Brain microvascular endothelial cell (primary cell): ENCODE measurements around the gene RTL9.
A peak's percentile ranks its signal among the peaks of the same experiment; 100 is the strongest.

ENCODE experiments used
- DNase-seq: peaks from one replicate; pipeline ENCODE4 v3.0.0-alpha.2; 2020
- H3K27ac ChIP-seq: fragments of 250-450 bp; sonication (Bioruptor Pico); 2 replicates; pipeline ENCODE4 v1.5.1; 2020; ENCODE audit warnings: mild to moderate bottlenecking, moderate library complexity
- H3K27me3 ChIP-seq: fragments of 250-450 bp; sonication (Bioruptor Pico); replicated peaks from 2 replicates; pipeline ENCODE4 v1.5.1; 2020; ENCODE audit warnings: mild to moderate bottlenecking
- H3K36me3 ChIP-seq: fragments of 250-450 bp; sonication (Bioruptor Pico); replicated peaks from 2 replicates; pipeline ENCODE4 v1.5.1; 2020; ENCODE audit warnings: mild to moderate bottlenecking
- H3K4me3 ChIP-seq: 2 replicates; pipeline ENCODE4 v1.5.1; 2011; ENCODE audit warnings: low read depth, mild to moderate bottlenecking, control low read depth, low read length, moderate library complexity
- CTCF ChIP-seq: IDR thresholded peaks from 2 replicates; pipeline ENCODE4 v1.5.1; 2011; ENCODE audit warnings: low read depth, mild to moderate bottlenecking, moderate library complexity, low read length, control low read depth, inconsistent platforms; ENCODE audit errors: missing control alignments
- in situ Hi-C: cut with HindIII; loops from 2 replicates; pipeline ENCODE4 v1.10.0; 2017; ENCODE audit warnings: low sequenced_read_pairs, low pct_ligation_motif_present

Gene RTL9

GRCh38 chrX:110397904-110398303, 39.3 kb downstream of the RTL9 start:
- DNase-seq = no peak
- no peak overlapping the region for H3K27ac ChIP-seq
- in situ Hi-C loops = no loop called here
- H3K36me3 ChIP-seq = no peaks in the 10 kb centered on the region
- TF ChIP-seq CTCF = no peak
- H3K27me3 ChIP-seq = no peaks in the 10 kb centered on the region
- no peak overlapping the region for H3K4me3 ChIP-seq

- no peak overlapping the region for H3K27ac ChIP-seq
- no peaks in the 10 kb centered on the region for H3K36me3 ChIP-seq
- H3K4me3 ChIP-seq = no peak overlapping the region
- no peak for TF ChIP-seq CTCF
- no peaks in the 10 kb centered on the region for H3K27me3 ChIP-seq
- in situ Hi-C loops = no loop called here
- no peak for DNase-seq
Measured at GRCh38 chrX:110399497-110399896, 40.8 kb downstream of the RTL9 start.

- Histone ChIP-seq H3K27ac (no peak overlapping the region), H3K36me3 (no peaks in the 10 kb centered on the region), H3K27me3 (no peaks in the 10 kb centered on the region), H3K4me3 (no peak overlapping the region)
- in situ Hi-C loops = loop anchor here (25.0 kb wide), 1 partner anchor 238 kb away; no protein-coding TSS in a partner anchor
- no peak for DNase-seq
- no peak for TF ChIP-seq CTCF
Measured at GRCh38 chrX:110399966-110400365, 41.3 kb downstream of the RTL9 start.

- no peak for DNase-seq
- Histone ChIP-seq H3K27ac (no peak overlapping the region), H3K36me3 (no peaks in the 10 kb centered on the region), H3K27me3 (no peaks in the 10 kb centered on the region), H3K4me3 (no peak overlapping the region)
- in situ Hi-C loops = loop anchor here (25.0 kb wide), 1 partner anchor 239 kb away; no protein-coding TSS in a partner anchor
- peak; percentile 19 for TF ChIP-seq CTCF
Measured at GRCh38 chrX:110401135-110401534, 42.5 kb downstream of the RTL9 start.

GRCh38 chrX:110402091-110402849, 43.6 kb downstream of the RTL9 start:
- in situ Hi-C loops = loop anchor here (25.0 kb wide), 1 partner anchor 240 kb away; no protein-coding TSS in a partner anchor
- no peak overlapping the region for H3K4me3 ChIP-seq
- no peaks in the 10 kb centered on the region for H3K27me3 ChIP-seq
- no peaks in the 10 kb centered on the region for H3K36me3 ChIP-seq
- H3K27ac ChIP-seq = no peak overlapping the region
- no peak for TF ChIP-seq CTCF
- peak; percentile 40 for DNase-seq
